ENCODE results near the gene SEMA3B. TPM values are rescaled to one million over a fixed set of nuclear protein-coding genes. Genes with fewer than 3 reads are reported as not detected.

Gene SEMA3B
- total RNA-seq, 4 donors from 2014 or later, result 59.5 to 423 (median 122) TPM

GRCh38 chr3:50221411-50222168, 47.4 kb upstream of the SEMA3B start:
- 64 to 100% methylated on average over 1 to 11 of the region's 12 CpGs for WGBS, 2 donors (ENCODE audit: low coverage in 1 of 2)
- Histone ChIP-seq H3K4me1 (peaks cover 0 to 9% (median 2%) of the 10 kb centered on the region in 4 donors), H3K27me3 (peaks cover 7% of the 10 kb centered on the region), H3K4me3 (no peak overlapping the region), H3K27ac (no peak overlapping the region), H3K9me3 (no peaks in the 10 kb centered on the region), H3K36me3 (no peaks in the 10 kb centered on the region)
- TF ChIP-seq CTCF (IDR thresholded peaks at IDR 0.05), result no peak
- no peak for TF ChIP-seq POLR2A (IDR thresholded peaks at IDR 0.05)
- no peak for TF ChIP-seq POLR2AphosphoS5 (IDR thresholded peaks at IDR 0.05)
- no peak for TF ChIP-seq EP300 (IDR thresholded peaks at IDR 0.05; ENCODE audit: low read depth)
- no peak for DNase-seq
- intact Hi-C loops (cut with DNase I; ENCODE audit: low total_unique reads) (no loop called here), in situ Hi-C loops (cut with MboI; ENCODE audit: low pct_ligation_motif_present in 1 of 4, low pct_unique_long_range_greater_than_20kb in 1 of 4, low sequenced_read_pairs in 3 of 4) (no loop called here)

- TF ChIP-seq POLR2A (IDR thresholded peaks at IDR 0.05) (no peak), EP300 (IDR thresholded peaks at IDR 0.05; ENCODE audit: low read depth) (no peak), CTCF (IDR thresholded peaks at IDR 0.05) (no peak), POLR2AphosphoS5 (IDR thresholded peaks at IDR 0.05) (no peak)
- Histone ChIP-seq H3K4me1 (peaks cover 4 to 15% (median 7%) of the 10 kb centered on the region in 4 donors), H3K4me3 (no peak overlapping the region), H3K27ac (no peak overlapping the region), H3K27me3 (peaks cover 7% of the 10 kb centered on the region), H3K36me3 (no peaks in the 10 kb centered on the region), H3K9me3 (no peaks in the 10 kb centered on the region)
- intact Hi-C loops (cut with DNase I; ENCODE audit: low total_unique reads) (no loop called here), in situ Hi-C loops (cut with MboI; ENCODE audit: low pct_ligation_motif_present in 1 of 4, low pct_unique_long_range_greater_than_20kb in 1 of 4, low sequenced_read_pairs in 3 of 4) (no loop called here)
- 100% methylated on average over 1 of the region's 1 CpG; no CpG with 5 or more reads in 1 of the 2 donors for WGBS, 2 donors (ENCODE audit: low coverage in 1 of 2)
- no peak for DNase-seq
Measured at GRCh38 chr3:50222169-50222528, 46.8 kb upstream of the SEMA3B start.

GRCh38 chr3:50224639-50225038, 44.3 kb upstream of the SEMA3B start:
- DNase-seq, result no peak
- H3K4me3 ChIP-seq, result no peak overlapping the region
- no peaks in the 10 kb centered on the region for H3K36me3 ChIP-seq
- H3K27me3 ChIP-seq, result peaks cover 7% of the 10 kb centered on the region
- in situ Hi-C loops (cut with MboI; ENCODE audit: low pct_ligation_motif_present in 1 of 4, low pct_unique_long_range_greater_than_20kb in 1 of 4, low sequenced_read_pairs in 3 of 4), result loop anchor here in 1 of 4 donors (5.0 kb wide), 1 partner anchor 32 kb away; the partner anchor contains the start of gene GNAT1
- no peaks in the 10 kb centered on the region for H3K9me3 ChIP-seq
- peaks cover 4 to 23% (median 16%) of the 10 kb centered on the region in 4 donors for H3K4me1 ChIP-seq
- intact Hi-C loops (cut with DNase I; ENCODE audit: low total_unique reads), result loop anchor here (2.0 to 5.0 kb wide), 2 partner anchors 30 to 38 kb away; no protein-coding TSS in a partner anchor
- H3K27ac ChIP-seq, result no peak overlapping the region
- WGBS, 2 donors (ENCODE audit: low coverage in 1 of 2), result 46 to 57% methylated on average over 4 to 5 of the region's 5 CpGs
- no peak for TF ChIP-seq POLR2A (IDR thresholded peaks at IDR 0.05)
- no peak for TF ChIP-seq CTCF (IDR thresholded peaks at IDR 0.05)
- no peak for TF ChIP-seq EP300 (IDR thresholded peaks at IDR 0.05; ENCODE audit: low read depth)
- no peak for TF ChIP-seq POLR2AphosphoS5 (IDR thresholded peaks at IDR 0.05)

- TF ChIP-seq POLR2A (IDR thresholded peaks at IDR 0.05) (no peak), POLR2AphosphoS5 (IDR thresholded peaks at IDR 0.05) (no peak), EP300 (IDR thresholded peaks at IDR 0.05; ENCODE audit: low read depth) (no peak), CTCF (IDR thresholded peaks at IDR 0.05) (no peak)
- intact Hi-C loops (cut with DNase I; ENCODE audit: low total_unique reads), result loop anchor here (2.0 to 5.0 kb wide), 3 partner anchors 20 to 46 kb away; no protein-coding TSS in a partner anchor
- peak; percentile 51 for DNase-seq
- peak overlapping the region; percentile 80 to 88 (median 85) for H3K27ac ChIP-seq
- no peaks in the 10 kb centered on the region for H3K9me3 ChIP-seq
- peaks cover 4 to 23% (median 16%) of the 10 kb centered on the region in 4 donors for H3K4me1 ChIP-seq
- in situ Hi-C loops (cut with MboI; ENCODE audit: low pct_ligation_motif_present in 1 of 4, low pct_unique_long_range_greater_than_20kb in 1 of 4, low sequenced_read_pairs in 3 of 4), result loop anchor here in 1 of 4 donors (5.0 kb wide), 1 partner anchor 35 kb away; the partner anchor contains the start of gene GNAT1
- H3K27me3 ChIP-seq, result peaks cover 7% of the 10 kb centered on the region
- peak overlapping the region; percentile 43 to 80 (median 52) for H3K4me3 ChIP-seq
- 3% methylated on average over 22 of the region's 40 CpGs; no CpG with 5 or more reads in 1 of the 2 donors for WGBS, 2 donors (ENCODE audit: low coverage in 1 of 2)
- no peaks in the 10 kb centered on the region for H3K36me3 ChIP-seq
Measured at GRCh38 chr3:50226888-50227389, 42.0 kb upstream of the SEMA3B start.
